Measurements from ENCODE around the gene BTBD2. TPM values are rescaled to one million over a fixed set of nuclear protein-coding genes. Genes with fewer than 3 reads are reported as not detected.
A peak's percentile ranks its signal among the peaks of the same experiment; 100 is the strongest.

The BTBD2 gene
- total RNA-seq, 1 experiment from 2014 or later, result 110 TPM

GRCh38 chr19:2061495-2062388, 46.2 kb upstream of the BTBD2 start:
- DNase-seq, result peak; percentile 98
- peak overlapping the region; percentile 85 to 99 (median 98) for H3K27ac Mint-ChIP-seq
- H3K56ac ChIP-seq (ENCODE audit: insufficient read length, low read depth, low read length), result no peak overlapping the region
- H3K4me1 Mint-ChIP-seq, result peaks cover 22 to 32% of the 10 kb centered on the region in 2 experiments
- H3K4ac ChIP-seq (ENCODE audit: low read depth, low read length), result no peak overlapping the region
- H2BK20ac ChIP-seq (ENCODE audit: low read depth, low read length, poor library complexity, severe bottlenecking), result no peak overlapping the region
- WGBS (ENCODE audit: extremely low coverage, insufficient read length, low lambda C conversion rate), result no CpG with 5 or more reads among the region's 50 CpGs
- no peak overlapping the region for H2BK12ac ChIP-seq (ENCODE audit: insufficient read length, low read depth, low read length)
- no peaks in the 10 kb centered on the region for H3K36me3 Mint-ChIP-seq (ENCODE audit: insufficient read depth in 1 of 3, low read depth in 3 of 3)
- no peak overlapping the region for H2BK120ac ChIP-seq (ENCODE audit: low read depth, low read length, poor library complexity, severe bottlenecking)
- peak overlapping the region; percentile 58 for H3K9ac ChIP-seq (ENCODE audit: extremely low read depth, insufficient read length, low read length)
- H3K9me3 ChIP-seq (ENCODE audit: control insufficient read depth, low read depth, low read length), result no peaks in the 10 kb centered on the region
- no peaks in the 10 kb centered on the region for H3K27me3 Mint-ChIP-seq (ENCODE audit: low read depth)
- peaks cover 10% of the 10 kb centered on the region for H3K23me2 ChIP-seq (ENCODE audit: insufficient read length, low read depth, low read length, poor library complexity, severe bottlenecking)
- no peak overlapping the region for H3T11ph ChIP-seq (ENCODE audit: low read length)
- no peak overlapping the region for H3K27ac ChIP-seq (ENCODE audit: insufficient read length, low read depth, low read length)
- H3K18ac ChIP-seq (ENCODE audit: insufficient read length, low read depth, low read length), result peak overlapping the region; percentile 95
- no peaks in the 10 kb centered on the region for H4K20me1 ChIP-seq (ENCODE audit: control insufficient read depth, insufficient read depth, insufficient read length)
- no peaks in the 10 kb centered on the region for H3K79me1 ChIP-seq (ENCODE audit: insufficient read depth, low read depth, low read length, poor library complexity, severe bottlenecking)
- no peaks in the 10 kb centered on the region for H3K4me1 ChIP-seq (ENCODE audit: insufficient read depth, low read length)
- H3K14ac ChIP-seq (ENCODE audit: insufficient read depth, low read length), result peak overlapping the region; percentile 93
- TF ChIP-seq CTCF (conservative IDR thresholded peaks at IDR 0.05), result peak; percentile 23; the same call in 2 of the 3 replicates
- no peak overlapping the region for H4K5ac ChIP-seq (ENCODE audit: insufficient read length, low read depth, low read length)
- H3K79me2 ChIP-seq (ENCODE audit: insufficient read depth, low read length), result no peaks in the 10 kb centered on the region
- no peak overlapping the region for H3K23ac ChIP-seq (ENCODE audit: insufficient read length, low read depth, low read length)
- H2BK5ac ChIP-seq (ENCODE audit: insufficient read length, low read length), result no peak overlapping the region
- no peaks in the 10 kb centered on the region for H3K27me3 ChIP-seq (ENCODE audit: insufficient read depth, low read length)
- H2AFZ ChIP-seq (ENCODE audit: low read length), result no peak overlapping the region
- peak overlapping the region; percentile 69 for H3K4me2 ChIP-seq (ENCODE audit: insufficient read depth, insufficient read length, low read length)
- peak overlapping the region; percentile 76 to 87 for H3K4me3 Mint-ChIP-seq
- H4K91ac ChIP-seq (ENCODE audit: insufficient read length, low read depth, low read length), result no peak overlapping the region
- H2AK5ac ChIP-seq (ENCODE audit: insufficient read length, low read length), result no peak overlapping the region
- H4K8ac ChIP-seq (replicated peaks; ENCODE audit: insufficient read length, low read depth, low read length), result no peak overlapping the region
- no peaks in the 10 kb centered on the region; a peak in 1 of 5 replicates for H3K9me3 Mint-ChIP-seq
- no peak overlapping the region for H2BK15ac ChIP-seq (ENCODE audit: low read depth, low read length)
